ENCODE data around the gene AGA. TPM values are rescaled to one million over a fixed set of nuclear protein-coding genes. Genes with fewer than 3 reads are reported as not detected.

AGA gene
- polyA plus RNA-seq, 12 donors, result 4.3 to 18.9 (median 7.0) TPM; not detected in 2

DNA sequence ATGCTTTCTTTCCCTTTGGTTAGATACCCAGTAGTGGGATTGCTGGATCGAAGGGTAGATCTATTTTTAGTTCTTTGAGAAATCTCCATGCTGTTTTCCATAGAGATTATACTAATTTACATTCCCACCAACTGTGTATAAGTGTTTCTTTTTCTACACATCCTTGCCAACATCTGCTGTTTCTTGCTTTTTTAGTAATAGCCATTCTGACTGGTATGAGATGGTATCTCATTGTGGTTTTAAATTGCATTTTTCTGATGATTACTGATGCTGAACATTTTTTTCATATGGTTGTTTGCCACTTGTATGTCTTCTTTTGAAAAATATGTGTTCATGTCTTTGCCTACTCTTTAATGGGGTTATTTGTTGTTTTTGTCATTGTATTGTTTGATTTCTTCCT, 6.6 kb upstream of the AGA start:
- no peak for DNase-seq

DNA sequence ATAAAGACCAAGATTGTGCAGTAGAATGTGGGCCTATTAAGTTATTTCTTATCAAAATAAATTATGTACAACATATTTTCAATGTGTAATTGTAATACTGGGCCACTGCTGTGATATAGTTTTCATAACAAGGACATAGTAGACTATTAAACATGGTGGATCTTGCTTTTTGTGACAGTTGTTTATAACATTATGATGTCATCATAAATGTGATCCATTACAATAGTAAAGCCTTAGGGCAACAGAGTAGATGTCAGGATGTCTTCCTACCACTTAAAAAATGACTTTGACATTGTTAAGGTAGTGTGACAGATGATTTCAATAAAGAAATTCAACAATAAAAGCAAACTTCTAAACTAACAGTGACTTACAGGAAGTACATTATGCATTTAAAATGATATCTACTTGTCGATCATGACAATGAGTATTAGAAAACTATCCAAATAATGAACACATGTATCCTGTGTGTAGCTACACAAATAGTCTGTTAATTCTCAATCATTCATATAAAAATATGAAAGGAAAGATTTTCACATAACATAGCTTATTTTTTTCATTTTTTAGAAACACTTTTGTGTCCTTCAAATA, 5.3 kb upstream of the AGA start:
- DNase-seq, result no peak

DNA sequence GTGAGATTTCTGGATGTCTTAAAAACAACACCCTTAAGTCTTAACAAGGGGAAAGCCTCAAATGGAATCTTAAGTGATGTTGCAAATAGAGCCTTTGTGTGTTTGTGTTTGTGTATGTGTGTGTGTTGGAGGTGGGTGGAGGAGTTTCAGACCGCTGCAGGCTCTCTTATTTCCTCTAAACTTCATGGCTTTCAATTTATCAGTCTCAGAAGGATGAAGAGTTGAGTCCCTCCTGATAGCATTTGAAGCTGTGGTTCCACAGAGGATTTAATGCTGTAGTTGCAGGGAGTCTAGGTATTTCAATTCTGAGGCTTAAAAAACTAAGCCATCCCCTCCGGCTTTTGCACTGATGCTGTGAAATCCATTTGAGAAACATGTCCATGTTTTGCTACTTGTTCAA, 4.3 kb upstream of the AGA start:
- no peak for DNase-seq

DNA sequence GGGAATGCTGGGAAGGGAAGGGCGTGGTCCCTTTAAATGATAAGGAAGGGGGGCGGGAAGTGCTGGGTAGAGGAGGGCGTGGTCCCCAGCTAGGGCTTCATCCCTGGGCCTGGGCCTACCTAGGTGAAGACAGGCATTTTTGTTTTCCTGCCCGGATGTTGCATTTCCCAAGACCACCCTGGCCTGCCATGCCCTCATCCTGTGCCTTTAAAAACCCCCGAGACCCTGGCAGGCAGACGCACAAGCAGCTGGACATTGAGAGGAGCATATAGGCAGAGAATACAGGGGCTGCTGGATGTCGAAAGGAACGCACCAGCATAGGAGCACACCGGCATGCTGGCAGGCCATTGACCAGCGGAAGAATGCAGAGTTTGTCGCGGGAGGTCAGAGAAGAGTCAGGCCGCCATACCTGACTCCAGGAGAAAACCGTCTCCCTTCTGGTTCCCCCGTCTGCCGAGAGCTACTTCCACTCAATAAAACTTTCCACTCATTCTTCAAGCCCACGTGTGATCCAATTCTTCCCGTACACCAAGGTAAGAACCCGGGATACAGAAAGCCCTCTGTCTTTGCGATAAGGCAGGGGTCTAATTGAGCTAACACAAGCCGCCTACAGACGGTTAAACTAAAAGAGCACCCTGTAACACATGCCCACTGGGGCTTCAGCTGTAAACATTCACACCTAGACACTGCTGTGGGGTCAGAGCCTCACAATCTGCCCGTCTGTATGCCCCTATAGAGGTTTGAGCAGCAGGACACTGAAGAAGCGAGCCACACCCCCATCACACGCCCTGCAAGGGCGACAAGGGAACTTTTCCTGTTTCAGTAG, 2.9 kb upstream of the AGA start:
- no peak for DNase-seq

DNA sequence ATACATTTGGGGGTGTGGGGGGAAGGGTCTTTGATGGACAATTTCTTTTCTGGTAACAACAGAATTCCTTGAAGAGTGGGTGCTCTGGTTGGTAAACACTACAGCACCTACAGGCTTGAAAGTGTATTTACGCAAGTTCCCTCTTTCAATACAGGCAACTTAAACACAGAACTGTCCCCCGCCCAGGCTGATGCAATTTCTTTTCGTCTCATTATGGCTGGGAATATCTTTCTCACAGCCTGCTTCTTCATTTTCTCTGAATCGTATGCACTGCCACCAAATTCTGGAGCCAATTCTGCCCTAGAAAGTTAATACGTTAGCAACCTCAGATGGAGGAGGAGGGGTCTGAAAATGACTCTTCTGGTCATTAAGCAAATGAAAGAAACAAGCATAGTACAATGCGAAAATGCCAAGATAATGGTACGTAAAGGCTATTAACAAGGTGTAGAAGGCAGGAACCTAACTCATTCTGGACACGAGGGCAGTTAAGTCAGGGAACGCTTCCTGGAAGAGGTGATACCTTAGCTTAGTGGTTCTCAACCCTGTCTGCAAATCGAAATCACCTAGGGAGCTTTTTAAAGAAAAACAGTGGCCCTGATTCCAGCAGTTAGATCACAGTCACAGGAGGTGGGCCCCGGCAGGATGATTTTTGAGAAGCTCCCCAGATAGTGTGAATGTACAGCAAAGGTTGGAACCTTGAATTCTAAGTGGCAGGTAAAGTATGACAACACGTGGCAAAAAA, 1.0 kb downstream of the AGA start:
- peak; percentile 5 for DNase-seq

DNA sequence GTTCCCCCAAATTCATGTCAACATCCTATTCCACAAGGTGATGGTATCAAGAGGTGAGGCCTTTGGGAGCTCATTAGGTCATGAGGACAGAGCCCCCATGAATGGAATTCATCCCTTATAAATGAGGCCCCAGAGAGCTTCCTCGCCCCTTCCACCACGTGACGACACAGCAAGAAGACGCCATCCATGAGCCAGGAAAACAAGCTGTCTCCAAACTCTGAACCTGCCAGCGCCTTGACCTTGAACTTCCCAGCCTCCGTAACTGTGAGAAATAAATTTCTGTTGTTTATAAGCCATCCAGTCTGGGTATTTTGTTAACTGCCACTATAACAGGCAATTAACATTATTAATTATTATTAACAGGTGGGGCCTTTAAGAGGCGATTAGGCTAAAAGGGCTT, 5.8 kb downstream of the AGA start:
- DNase-seq, result no peak

DNA sequence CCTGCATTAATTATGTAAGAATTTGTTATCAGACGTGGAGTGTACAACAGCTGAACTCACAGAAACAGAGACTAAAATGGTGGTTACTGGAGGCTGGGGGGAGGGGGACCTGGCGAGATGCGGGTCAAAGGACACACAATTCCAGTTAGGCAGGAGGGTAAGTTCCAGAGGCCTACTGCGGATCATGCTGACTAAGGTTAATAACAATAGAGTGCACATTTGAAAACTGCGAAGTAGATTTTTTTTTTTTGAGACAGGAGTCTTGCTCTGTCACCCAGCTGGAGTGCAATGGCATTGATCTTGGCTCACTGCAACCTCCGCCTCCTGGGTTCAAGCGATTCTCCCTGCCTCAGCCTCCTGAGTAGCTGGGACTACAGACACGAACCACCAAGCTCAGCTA, 7.6 kb downstream of the AGA start:
- no peak for DNase-seq

DNA sequence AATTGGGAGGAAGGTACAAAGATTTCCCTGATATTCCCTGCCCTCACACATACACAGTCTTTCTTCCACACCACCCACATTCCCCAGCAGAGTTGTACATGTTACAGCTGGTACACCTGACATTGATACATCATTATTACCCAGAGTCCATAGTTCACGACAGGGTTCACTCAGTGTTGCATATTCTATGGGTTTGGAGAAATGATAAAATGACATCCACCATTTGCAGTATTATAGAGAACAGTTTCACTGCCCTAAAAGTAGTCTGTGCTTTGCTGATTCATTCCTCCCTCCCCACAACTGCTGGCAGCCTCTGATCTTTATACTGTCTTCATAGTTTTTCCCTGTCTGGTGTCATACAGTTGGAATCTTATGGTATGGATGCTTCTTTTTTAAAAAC, 15.0 kb downstream of the AGA start:
- DNase-seq, result no peak

DNA sequence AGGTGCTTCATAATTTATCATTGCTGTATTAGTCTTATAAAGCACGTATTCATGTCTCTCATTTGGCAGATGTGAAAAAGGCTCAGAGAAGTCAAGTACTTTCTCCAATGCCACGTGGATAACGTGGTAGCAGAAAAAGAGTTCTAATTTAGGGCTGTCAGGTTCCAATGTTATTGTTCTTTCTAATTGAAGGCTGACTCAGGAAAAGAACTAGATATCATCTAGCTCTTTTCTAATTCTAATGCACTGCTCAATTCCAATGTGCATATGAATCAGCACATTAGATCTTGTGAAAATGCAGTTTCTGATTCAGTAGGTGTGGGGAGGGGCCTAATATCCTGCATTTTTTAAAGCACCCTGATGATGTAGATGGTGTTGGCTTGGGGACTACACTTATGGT, 22.8 kb downstream of the AGA start:
- DNase-seq, result no peak

DNA sequence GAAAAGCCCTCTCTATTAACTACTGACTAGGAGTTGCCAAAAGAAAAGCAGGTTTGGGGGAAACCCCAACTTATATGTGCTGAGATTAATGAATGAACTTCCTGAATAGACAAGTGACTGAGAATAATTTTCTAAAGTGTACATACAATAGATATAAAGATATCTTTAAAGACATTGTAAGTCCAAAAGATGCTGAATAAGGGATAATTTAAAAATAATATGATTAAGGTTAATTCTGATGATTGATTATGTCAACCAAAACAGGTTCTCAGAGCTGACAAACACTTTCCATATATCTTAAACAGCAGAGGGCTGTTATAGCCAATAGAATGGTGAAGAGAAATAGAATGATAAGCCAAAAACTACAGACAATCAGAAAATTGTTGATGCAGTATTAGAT, 28.6 kb downstream of the AGA start:
- DNase-seq, result no peak

DNA sequence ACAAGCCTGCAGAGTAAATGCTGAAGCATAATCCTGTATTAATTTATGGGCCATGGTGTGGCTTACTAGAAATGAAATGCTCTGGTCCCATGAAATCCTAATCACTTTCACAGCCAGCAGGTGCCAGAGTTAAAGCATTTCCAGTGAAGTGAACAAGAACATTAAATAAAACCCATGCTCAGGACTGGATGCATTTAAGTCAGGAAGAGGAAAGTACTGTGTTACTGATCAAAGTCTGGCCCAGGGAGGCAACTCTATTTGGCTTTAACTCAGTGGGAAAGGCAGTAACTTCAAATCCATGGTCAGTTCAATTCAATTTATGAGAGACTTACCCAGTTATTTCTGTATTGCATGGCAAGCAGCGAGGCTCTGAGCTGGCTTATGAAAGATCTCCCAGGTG, 29.2 kb downstream of the AGA start:
- DNase-seq, result no peak

DNA sequence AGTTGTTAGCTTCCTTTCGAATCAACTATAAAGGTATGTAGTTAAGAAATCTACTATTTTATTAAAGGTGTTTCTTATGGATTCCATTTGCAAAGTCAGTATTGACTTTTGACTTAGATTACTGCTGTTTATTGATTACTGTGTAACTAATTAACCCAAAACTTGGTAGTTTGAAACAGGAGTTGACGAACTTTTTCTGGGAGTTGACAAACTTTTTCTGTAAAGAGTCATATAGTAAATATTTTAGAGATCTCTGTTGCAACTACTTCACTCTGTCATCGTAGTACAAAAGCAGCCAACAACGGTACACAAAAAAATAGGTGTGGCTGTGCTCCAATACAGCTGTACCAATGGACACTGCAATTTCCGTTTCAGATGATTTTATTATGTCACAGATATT, 30.2 kb downstream of the AGA start:
- no peak for DNase-seq

DNA sequence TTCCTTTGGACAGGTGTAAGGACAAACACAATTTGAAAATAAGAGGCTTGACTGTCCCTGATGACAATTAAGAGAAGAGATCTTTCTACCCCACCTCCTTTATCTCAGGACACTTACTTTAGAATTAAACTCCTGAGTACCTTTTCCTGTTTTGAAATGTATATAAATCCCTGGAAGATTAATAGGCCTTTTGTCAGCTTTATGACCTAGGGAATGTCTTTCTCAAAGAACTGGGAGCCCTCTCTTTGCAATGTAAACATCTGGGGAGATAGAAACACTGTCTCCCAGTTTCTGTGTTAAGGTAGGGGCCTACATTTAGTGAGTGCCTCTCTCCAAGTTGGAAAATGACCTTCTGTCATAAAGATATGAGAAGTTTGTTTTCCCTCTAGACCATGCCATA, 31.7 kb downstream of the AGA start:
- DNase-seq, result no peak

DNA sequence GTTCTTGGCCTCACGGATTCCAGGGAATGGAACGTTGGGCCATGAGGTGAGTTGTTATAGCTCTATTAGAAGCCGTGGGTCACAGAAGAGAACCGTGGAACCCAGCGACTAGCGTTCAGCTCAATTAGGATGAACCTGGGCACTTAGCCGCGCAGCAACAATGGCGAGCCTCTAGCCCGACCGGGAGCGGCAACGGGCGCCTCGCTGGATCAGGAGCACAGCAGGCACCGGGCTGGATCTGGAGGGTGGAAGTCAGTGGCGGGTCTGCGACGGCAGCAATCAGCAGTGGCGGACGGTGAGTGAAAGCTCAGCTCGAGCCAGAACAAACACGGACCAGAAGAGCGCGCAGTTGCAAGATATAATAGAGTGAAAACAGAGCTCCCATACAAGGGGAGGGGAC, 34.2 kb downstream of the AGA start:
- no peak for DNase-seq

DNA sequence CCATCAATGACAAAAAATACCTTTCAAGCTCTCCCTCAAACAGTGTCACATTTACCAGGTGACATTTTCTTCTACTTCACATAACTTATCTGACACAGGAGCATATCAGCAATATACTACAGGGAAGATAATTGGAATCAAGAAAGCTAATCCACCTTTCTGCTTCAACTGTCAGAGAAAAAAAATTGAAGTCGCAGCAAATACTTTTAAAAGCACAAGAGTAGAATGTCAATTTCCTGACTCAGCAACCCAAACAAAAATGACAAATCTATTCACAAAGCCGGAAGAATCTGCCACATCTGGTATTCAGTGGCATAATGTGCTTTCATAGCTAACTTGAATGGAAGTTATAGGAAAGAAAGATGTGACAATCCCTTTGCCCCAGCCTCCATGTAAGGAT, 36.7 kb downstream of the AGA start:
- no peak for DNase-seq

DNA sequence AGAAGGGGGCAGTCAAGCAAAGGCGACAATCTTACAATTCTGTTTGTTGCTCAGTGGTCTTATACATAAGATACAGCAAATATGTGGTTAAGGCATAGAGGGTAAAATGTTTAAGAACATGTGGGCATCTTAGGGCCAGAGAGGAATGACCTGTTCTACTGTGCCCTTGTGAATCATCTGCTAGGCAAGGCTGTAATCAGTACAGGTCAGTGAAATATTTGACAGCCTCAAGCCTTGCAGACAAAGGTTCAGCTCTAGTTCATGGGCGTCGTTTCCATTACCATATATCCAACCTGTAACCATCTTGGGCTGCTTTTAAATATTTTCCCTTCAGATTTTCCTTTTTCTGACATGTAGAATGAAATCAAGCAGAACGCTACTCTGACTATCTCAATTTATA, 37.3 kb downstream of the AGA start:
- DNase-seq, result no peak

DNA sequence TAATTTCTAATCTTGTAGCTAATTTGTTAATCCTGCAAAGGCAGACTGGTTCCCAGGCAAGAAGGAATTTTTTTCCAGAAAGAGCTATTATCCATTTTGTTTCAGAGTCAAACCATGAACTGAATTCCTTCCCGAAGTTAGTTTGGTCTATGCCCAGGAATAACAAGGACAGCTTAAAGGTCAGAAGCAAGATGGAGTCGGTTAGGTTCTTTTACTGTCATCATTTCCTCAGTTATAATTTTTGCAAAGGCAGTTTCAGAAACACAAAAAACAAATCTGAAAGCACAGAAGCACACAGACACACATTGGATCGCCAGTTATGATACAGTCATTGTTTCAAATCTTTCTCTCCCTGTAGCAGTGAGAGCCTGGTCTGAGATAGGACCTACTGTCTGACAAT, 37.9 kb downstream of the AGA start:
- no peak for DNase-seq

DNA sequence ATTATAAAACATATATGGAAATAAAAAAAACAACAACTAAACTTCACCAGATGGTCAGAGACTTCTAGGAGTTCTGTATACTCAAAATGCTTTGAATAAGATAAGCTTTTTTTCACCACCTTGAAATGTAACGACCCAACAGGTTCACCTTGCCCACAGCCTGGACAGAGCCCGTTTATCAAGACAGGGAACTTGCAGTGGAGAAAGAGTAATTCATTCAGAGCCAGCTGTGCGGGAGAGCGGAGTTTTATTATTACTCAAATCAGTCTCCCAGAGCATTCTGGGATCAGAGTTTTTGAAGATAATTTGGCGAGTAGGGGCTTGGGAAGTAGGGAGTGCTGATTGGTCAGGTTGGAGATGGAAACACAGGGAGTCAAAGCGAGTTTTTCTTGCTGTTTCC, 38.5 kb downstream of the AGA start:
- DNase-seq, result no peak

DNA sequence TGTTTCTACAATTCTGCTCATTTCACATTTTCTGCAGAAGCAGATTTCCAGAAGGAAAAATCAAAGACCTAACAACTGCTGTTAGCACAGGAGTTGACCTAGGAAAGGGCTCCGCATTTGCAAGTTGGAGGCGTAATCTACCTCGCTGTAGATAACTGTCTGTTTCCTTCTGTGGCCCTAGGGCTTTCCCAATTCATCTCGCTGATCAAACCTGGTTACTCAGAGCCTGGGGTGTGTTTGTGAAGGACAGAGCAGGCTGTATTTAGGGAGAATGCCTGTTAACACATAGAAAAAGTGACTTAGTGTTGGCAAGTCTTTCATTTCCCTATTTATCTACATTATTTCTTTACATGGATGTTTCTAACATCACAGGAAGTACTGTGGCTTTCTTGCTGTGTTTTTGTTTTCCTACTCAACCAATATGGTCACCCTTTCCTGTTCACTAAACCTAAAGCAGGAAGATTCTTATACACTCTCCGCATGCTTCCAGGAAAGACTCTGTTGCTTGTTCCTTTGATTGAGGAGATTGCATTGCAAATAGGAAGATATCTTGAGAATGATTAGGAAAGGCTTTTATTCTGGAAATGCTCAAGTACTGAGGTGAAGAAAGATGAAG, 40.5 kb downstream of the AGA start:
- DNase-seq, result no peak

DNA sequence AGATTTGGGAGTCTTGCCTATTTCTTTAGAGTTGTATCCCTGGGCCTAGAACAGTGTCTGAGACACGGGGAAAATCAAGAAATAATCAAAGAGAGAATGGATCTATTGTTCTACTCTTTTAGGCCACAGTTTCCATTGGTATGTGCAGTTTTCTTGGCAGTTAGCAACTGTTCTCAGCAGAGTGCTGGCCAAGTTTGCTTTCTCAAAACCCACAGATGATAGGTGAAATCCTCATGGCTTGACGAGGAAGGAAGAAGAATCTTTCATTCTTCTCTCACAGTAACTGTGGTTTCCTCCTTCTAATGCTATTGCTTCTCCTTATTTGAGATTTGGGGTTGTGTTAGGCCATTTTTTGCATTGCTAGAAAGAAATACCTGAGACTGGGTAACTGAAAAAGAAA, 42.2 kb downstream of the AGA start:
- DNase-seq, result no peak

DNA sequence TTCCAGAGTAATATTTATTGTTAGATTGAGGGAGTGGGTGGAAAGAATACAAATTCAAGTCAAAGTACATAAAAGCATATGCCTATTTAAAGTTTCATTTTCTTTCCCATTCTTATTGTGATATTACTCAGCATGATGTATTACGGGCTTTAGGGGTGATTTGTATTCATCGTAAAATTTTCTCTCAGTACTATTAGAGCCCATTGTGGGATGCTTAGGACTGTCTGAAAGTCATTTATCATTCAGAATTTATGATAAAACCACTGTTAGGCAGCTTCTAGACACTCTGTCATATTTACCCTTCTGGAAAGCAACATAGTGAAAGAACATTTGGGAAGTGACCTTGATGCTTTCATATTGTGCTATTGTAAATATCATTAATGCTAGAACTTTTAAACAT, 45.9 kb downstream of the AGA start:
- no peak for DNase-seq

DNA sequence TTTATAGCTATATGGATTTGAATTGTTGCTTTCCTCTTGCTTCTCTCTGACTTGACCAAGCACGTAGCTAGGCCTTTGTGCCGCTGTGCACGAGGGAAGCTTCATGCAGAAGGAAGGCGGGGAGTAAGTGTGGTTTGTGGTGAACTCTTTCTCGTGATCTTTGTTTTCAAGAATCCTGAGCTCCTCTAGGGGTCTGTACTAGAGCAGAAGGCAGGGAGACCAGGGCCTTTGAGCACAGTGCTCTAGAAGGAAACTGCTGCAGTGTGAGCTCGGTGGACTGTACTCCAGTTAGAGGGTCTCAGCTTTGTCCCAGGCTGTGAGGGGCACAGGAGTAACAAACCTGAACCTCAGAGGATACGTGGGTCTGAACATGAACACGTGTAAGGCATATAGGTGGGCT, 49.0 kb downstream of the AGA start:
- no peak for DNase-seq

DNA sequence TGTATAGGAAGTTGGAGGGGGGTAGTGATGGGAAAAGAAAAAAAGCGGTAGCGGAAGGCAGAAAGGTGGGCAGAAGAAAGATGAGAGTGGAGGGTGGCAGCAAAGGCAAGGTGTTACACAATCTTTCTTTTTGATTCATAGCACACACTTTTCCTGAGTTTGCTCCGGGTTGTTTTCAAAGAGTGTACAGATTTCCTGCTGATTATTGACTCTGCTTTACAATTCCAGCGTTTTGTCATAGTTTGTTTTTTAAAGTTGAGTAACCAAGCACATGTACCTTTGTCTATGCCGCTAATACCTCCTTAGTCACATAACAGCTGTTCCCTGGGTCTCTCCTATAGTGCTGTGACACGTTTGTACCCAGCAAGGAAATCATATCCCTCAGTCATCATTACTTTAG, 50.3 kb downstream of the AGA start:
- no peak for DNase-seq

Data from muscle of arm (tissue), 12 donors.